Neural cell (in vitro differentiated cells): Measurements from ENCODE around the gene ZNF438. TPM values are rescaled to one million over a fixed set of nuclear protein-coding genes. Genes with fewer than 3 reads are reported as not detected.
"Not testable (repeated sequence)": the region's sequence is repeated elsewhere in the genome, so short reads cannot be mapped to it uniquely, and the experiment has no call there.

ENCODE experiments used
- H2AFZ ChIP-seq: fragments of 200-600, 300-800 bp; sonication (generic), shearing (Covaris generic); 2 replicates; pipeline ENCODE4 v1.6.0; 2014; ENCODE audit warnings: low read depth, mild to moderate bottlenecking, antibody characterized with exemption, low read length, moderate library complexity
- H3F3A ChIP-seq: fragments of 200-600 bp; shearing (Covaris generic); 2 replicates; pipeline ENCODE4 v1.6.1; 2016; ENCODE audit warnings: mild to moderate bottlenecking, moderate library complexity, mixed read lengths, antibody characterized with exemption, low read length; ENCODE audit not compliant: insufficient read depth, poor library complexity, severe bottlenecking
- H3K27ac ChIP-seq: fragments of 200-600, 300-800 bp; sonication (generic), shearing (Covaris generic); 2 replicates; pipeline ENCODE4 v1.5.1; 2014; ENCODE audit warnings: mild to moderate bottlenecking, low read length, moderate library complexity
- H3K27me3 ChIP-seq: fragments of 300-800, 200-600 bp; sonication (generic), shearing (Covaris generic); 2 replicates; pipeline ENCODE4 v1.6.0; 2014; ENCODE audit warnings: mild to moderate bottlenecking, low read depth, low read length, moderate library complexity; ENCODE audit not compliant: insufficient read depth
- H3K36me3 ChIP-seq: fragments of 300-800, 200-600 bp; sonication (generic), shearing (Covaris generic); 2 replicates; pipeline ENCODE4 v1.5.1; 2014; ENCODE audit warnings: mild to moderate bottlenecking, antibody characterized with exemption, low read length, moderate library complexity; ENCODE audit not compliant: insufficient read depth
- H3K4me2 ChIP-seq: fragments of 300-800, 200-600 bp; sonication (generic), shearing (Covaris generic); 2 replicates; pipeline ENCODE4 v1.6.0; 2014; ENCODE audit warnings: mild to moderate bottlenecking, low read length
- H3K4me3 ChIP-seq: fragments of 300-800, 200-600 bp; sonication (generic), shearing (Covaris generic); 2 replicates; pipeline ENCODE4 v1.5.1; 2014; ENCODE audit warnings: mild to moderate bottlenecking, low read length, moderate library complexity
- H3K79me2 ChIP-seq: fragments of 200-600 bp; shearing (Covaris generic); replicated peaks from 2 replicates; pipeline ENCODE4 v1.6.0; 2014; ENCODE audit warnings: mild to moderate bottlenecking, low read length, moderate library complexity; ENCODE audit not compliant: insufficient read depth
- H3K9ac ChIP-seq: fragments of 300-800, 200-600 bp; sonication (generic), shearing (Covaris generic); 2 replicates; pipeline ENCODE4 v1.6.1; 2016; ENCODE audit warnings: mild to moderate bottlenecking, low read length, mixed read lengths
- H3K9me2 ChIP-seq: fragments of 200-600 bp; shearing (Covaris generic); 2 replicates; pipeline ENCODE4 v1.6.1; 2016; ENCODE audit warnings: mild to moderate bottlenecking, low read length, mixed read lengths; ENCODE audit not compliant: insufficient read depth
- H3K9me3 ChIP-seq: fragments of 200-600, 300-800 bp; sonication (generic), shearing (Covaris generic); 2 replicates; pipeline ENCODE4 v1.6.1; 2016; ENCODE audit warnings: mild to moderate bottlenecking, mixed run types, low read length, moderate library complexity, mixed read lengths
- H4K20me1 ChIP-seq: fragments of 200-600 bp; shearing (Covaris generic); 2 replicates; pipeline ENCODE4 v1.6.1; 2016; ENCODE audit warnings: mild to moderate bottlenecking, mixed run types; ENCODE audit not compliant: insufficient read depth
- EP300 ChIP-seq: fragments of 450-650 bp; conservative IDR thresholded peaks from 2 replicates; pipeline ENCODE4 v1.6.1; 2014; ENCODE audit warnings: antibody characterized with exemption, mild to moderate bottlenecking, moderate library complexity; ENCODE audit not compliant: poor library complexity, severe bottlenecking
- EZH2 ChIP-seq: fragments of 200-600, 300-800 bp; shearing (Covaris generic), sonication (generic); IDR thresholded peaks from 2 replicates; pipeline ENCODE4 v1.6.1; 2014; ENCODE audit warnings: antibody characterized with exemption, low read length, borderline replicate concordance, mild to moderate bottlenecking; ENCODE audit not compliant: insufficient read depth, poor library complexity, severe bottlenecking
- POLR2AphosphoS5 ChIP-seq: IDR thresholded peaks from 2 replicates; pipeline ENCODE4 v1.6.1; 2012
- RAD21 ChIP-seq: fragments of 450-650 bp; conservative IDR thresholded peaks from 2 replicates; pipeline ENCODE4 v1.6.1; 2014; ENCODE audit warnings: antibody characterized with exemption, mild to moderate bottlenecking, moderate library complexity
- SMC3 ChIP-seq: fragments of 450-650 bp; conservative IDR thresholded peaks from 2 replicates; pipeline ENCODE4 v1.6.1; 2014; ENCODE audit warnings: antibody characterized with exemption, mild to moderate bottlenecking, moderate library complexity; ENCODE audit not compliant: poor library complexity
- TAF1 ChIP-seq: IDR thresholded peaks from 2 replicates; pipeline ENCODE4 v1.6.1; 2012; ENCODE audit warnings: low read depth
- polyA plus RNA-seq: library from polyadenylated mRNA; depleted of rRNA; stranded (reverse); fragments of >200 nt; gene quantifications from 2 replicates; pipeline ENCODE4 v1.2.3, GENCODE V29; 2014
- TF ChIP-seq, protein P1 (sequence below): IDR thresholded peaks from 2 replicates; pipeline ENCODE4 v1.6.1; 2012; ENCODE audit warnings: borderline replicate concordance
- TF ChIP-seq, protein P2 (sequence below): fragments of 450-650 bp; IDR thresholded peaks from 2 replicates; pipeline ENCODE4 v1.5.1; 2014; ENCODE audit warnings: antibody characterized with exemption, mild to moderate bottlenecking, moderate library complexity; ENCODE audit not compliant: poor library complexity, severe bottlenecking

ZNF438 gene
- polyA plus RNA-seq, 1 donor from 2014 or later, result 0.78 TPM

DNA sequence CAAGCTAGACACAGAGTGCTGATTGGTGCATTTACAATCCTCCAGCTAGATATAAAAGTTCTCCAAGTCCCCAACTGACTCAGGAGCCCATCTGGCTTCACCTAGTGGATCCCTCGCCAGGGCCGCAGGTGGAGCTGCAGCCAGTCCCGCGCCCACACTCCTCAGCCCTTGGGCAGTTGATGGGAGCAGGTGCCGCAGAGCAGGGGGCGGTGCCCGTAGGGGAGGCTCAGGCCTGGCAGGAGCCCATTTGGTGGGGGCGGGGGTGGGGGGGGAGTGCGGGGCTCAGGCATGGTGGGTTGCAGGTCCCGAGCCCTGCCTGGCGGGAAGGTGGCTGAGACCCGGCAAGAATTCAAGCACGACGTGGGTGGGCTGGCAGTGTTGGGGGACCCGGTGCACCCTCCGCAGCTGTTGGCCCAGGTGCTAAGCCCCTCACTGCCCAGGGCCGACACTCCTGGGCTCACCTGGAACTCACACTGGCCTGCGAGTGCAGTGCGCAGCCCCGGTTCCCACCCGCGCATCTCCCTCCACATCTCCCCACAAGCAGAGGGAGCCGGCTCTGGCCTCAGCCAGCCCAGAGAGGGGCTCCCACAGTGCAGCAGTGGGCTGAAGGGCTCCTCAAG, 101.7 kb downstream of the ZNF438 start:
- Histone ChIP-seq H3K36me3 (no peaks in the 10 kb centered on the region), H3F3A (no peaks in the 10 kb centered on the region), H3K9me3 (no peaks in the 10 kb centered on the region), H4K20me1 (no peaks in the 10 kb centered on the region), H3K9ac (no peak overlapping the region), H3K27ac (no peak overlapping the region), H3K27me3 (no peaks in the 10 kb centered on the region), H3K4me3 (no peak overlapping the region), H3K4me2 (no peak overlapping the region), H3K9me2 (no peaks in the 10 kb centered on the region), H2AFZ (no peak overlapping the region), H3K79me2 (no peaks in the 10 kb centered on the region)
- no peak for TF ChIP-seq POLR2AphosphoS5
- no peak for TF ChIP-seq TAF1
- TF ChIP-seq SMC3, result no peak

DNA sequence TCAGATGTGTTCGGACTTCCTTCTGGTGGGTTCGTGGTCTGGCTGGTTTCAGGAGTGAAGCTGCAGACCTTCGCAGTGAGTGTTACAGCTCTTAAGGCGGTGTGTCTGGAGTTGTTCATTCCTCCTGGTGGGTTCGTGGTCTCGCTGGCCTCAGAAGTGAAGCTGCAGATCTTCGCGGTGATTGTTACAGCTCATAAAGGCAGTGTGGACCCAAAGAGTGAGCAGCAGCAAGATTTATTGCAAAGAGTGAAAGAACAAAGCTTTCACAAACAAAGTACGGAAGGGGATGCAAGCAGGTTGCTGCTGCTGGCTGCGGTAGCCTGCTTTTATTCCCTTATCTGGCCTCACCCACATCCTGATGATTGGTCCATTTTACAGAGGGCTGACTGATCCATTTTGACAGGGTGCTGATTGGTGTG, 102.3 kb downstream of the ZNF438 start:
- H3K27me3 ChIP-seq, H3K9me3 ChIP-seq, H2AFZ ChIP-seq, H3K4me3 ChIP-seq, H3K79me2 ChIP-seq, H4K20me1 ChIP-seq, H3K9ac ChIP-seq, H3K9me2 ChIP-seq, H3K4me2 ChIP-seq, H3K27ac ChIP-seq, H3K36me3 ChIP-seq, H3F3A ChIP-seq: not testable (repeated sequence)

DNA sequence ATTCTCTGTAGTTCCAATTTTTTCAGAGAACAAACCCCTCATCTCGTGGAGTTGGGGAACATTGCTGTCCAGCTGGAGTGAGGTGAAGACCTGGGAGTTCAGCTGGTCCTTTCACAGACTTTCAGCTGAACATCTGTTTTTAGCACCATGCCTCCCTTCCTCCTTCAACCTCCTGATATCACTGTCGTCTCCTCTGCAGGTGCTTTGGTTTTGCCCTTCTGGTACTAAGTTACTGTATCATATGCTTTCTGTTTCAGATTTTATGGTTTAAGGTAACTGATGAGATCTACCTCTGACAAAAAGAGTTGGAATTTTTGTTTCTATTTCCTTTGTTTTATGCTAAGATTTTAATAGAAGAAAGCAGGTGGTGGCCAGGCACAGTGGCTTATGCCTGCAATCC, 102.9 kb downstream of the ZNF438 start:
- no peak overlapping the region for H3K4me2 ChIP-seq
- H3K4me3 ChIP-seq, result no peak overlapping the region
- no peak overlapping the region for H3K27ac ChIP-seq
- H3F3A ChIP-seq, result no peaks in the 10 kb centered on the region
- H3K9ac ChIP-seq, result no peak overlapping the region
- H3K9me2 ChIP-seq, result no peaks in the 10 kb centered on the region
- H3K27me3 ChIP-seq, result no peaks in the 10 kb centered on the region
- no peaks in the 10 kb centered on the region for H3K79me2 ChIP-seq
- H2AFZ ChIP-seq, result no peak overlapping the region
- H3K36me3 ChIP-seq, result no peaks in the 10 kb centered on the region
- no peaks in the 10 kb centered on the region for H3K9me3 ChIP-seq
- H4K20me1 ChIP-seq, result no peaks in the 10 kb centered on the region
- TF ChIP-seq, protein P1, sequence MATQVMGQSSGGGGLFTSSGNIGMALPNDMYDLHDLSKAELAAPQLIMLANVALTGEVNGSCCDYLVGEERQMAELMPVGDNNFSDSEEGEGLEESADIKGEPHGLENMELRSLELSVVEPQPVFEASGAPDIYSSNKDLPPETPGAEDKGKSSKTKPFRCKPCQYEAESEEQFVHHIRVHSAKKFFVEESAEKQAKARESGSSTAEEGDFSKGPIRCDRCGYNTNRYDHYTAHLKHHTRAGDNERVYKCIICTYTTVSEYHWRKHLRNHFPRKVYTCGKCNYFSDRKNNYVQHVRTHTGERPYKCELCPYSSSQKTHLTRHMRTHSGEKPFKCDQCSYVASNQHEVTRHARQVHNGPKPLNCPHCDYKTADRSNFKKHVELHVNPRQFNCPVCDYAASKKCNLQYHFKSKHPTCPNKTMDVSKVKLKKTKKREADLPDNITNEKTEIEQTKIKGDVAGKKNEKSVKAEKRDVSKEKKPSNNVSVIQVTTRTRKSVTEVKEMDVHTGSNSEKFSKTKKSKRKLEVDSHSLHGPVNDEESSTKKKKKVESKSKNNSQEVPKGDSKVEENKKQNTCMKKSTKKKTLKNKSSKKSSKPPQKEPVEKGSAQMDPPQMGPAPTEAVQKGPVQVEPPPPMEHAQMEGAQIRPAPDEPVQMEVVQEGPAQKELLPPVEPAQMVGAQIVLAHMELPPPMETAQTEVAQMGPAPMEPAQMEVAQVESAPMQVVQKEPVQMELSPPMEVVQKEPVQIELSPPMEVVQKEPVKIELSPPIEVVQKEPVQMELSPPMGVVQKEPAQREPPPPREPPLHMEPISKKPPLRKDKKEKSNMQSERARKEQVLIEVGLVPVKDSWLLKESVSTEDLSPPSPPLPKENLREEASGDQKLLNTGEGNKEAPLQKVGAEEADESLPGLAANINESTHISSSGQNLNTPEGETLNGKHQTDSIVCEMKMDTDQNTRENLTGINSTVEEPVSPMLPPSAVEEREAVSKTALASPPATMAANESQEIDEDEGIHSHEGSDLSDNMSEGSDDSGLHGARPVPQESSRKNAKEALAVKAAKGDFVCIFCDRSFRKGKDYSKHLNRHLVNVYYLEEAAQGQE, result no peak
- no peak for TF ChIP-seq SMC3
- no peak for TF ChIP-seq EP300
- TF ChIP-seq EZH2, result no peak
- no peak for TF ChIP-seq RAD21
- TF ChIP-seq, protein P2, sequence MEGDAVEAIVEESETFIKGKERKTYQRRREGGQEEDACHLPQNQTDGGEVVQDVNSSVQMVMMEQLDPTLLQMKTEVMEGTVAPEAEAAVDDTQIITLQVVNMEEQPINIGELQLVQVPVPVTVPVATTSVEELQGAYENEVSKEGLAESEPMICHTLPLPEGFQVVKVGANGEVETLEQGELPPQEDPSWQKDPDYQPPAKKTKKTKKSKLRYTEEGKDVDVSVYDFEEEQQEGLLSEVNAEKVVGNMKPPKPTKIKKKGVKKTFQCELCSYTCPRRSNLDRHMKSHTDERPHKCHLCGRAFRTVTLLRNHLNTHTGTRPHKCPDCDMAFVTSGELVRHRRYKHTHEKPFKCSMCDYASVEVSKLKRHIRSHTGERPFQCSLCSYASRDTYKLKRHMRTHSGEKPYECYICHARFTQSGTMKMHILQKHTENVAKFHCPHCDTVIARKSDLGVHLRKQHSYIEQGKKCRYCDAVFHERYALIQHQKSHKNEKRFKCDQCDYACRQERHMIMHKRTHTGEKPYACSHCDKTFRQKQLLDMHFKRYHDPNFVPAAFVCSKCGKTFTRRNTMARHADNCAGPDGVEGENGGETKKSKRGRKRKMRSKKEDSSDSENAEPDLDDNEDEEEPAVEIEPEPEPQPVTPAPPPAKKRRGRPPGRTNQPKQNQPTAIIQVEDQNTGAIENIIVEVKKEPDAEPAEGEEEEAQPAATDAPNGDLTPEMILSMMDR, result no peak
- TF ChIP-seq TAF1, result no peak
